Measurements from ENCODE around the gene SIRPA. TPM values are rescaled to one million over a fixed set of nuclear protein-coding genes. Genes with fewer than 3 reads are reported as not detected.
"Not testable (repeated sequence)": the region's sequence is repeated elsewhere in the genome, so short reads cannot be mapped to it uniquely, and the experiment has no call there.

SIRPA gene
- polyA plus RNA-seq, 3 donors from 2014 or later = 0.29 to 0.39 TPM; not detected in 1

- Mint-ChIP-seq H3K27ac (no peak overlapping the region), H3K4me1 (no peaks in the 10 kb centered on the region), H3K36me3 (no peaks in the 10 kb centered on the region), H3K27me3 (ENCODE audit: low read depth in 3 of 3) (peaks cover 0 to 4% (median 3%) of the 10 kb centered on the region in 3 donors), H3K9me3 (no peaks in the 10 kb centered on the region), H3K4me3 (no peak overlapping the region)
- no peak for DNase-seq
Measured at GRCh38 chr20:1912646-1913045, 17.4 kb downstream of the SIRPA start.

- H3K27me3 Mint-ChIP-seq (ENCODE audit: low read depth in 3 of 3); H3K4me1 Mint-ChIP-seq; H3K4me3 Mint-ChIP-seq; H3K9me3 Mint-ChIP-seq; DNase-seq; H3K36me3 Mint-ChIP-seq; H3K27ac Mint-ChIP-seq: not testable (repeated sequence)
Measured at GRCh38 chr20:1915233-1915632, 20.0 kb downstream of the SIRPA start.

GRCh38 chr20:1915725-1916124, 20.5 kb downstream of the SIRPA start:
- Mint-ChIP-seq H3K27me3 (ENCODE audit: low read depth in 3 of 3) (peaks cover 0 to 3% (median 2%) of the 10 kb centered on the region in 3 donors), H3K36me3 (no peaks in the 10 kb centered on the region), H3K4me3 (no peak overlapping the region), H3K9me3 (no peaks in the 10 kb centered on the region), H3K4me1 (no peaks in the 10 kb centered on the region), H3K27ac (no peak overlapping the region)
- no peak for DNase-seq

- Mint-ChIP-seq H3K36me3 (no peaks in the 10 kb centered on the region), H3K9me3 (no peaks in the 10 kb centered on the region), H3K4me1 (no peaks in the 10 kb centered on the region), H3K4me3 (no peak overlapping the region), H3K27ac (no peak overlapping the region), H3K27me3 (ENCODE audit: low read depth in 3 of 3) (peaks cover 0 to 3% (median 2%) of the 10 kb centered on the region in 3 donors)
- no peak for DNase-seq
Measured at GRCh38 chr20:1917786-1918185, 22.6 kb downstream of the SIRPA start.

- H3K36me3 Mint-ChIP-seq = no peaks in the 10 kb centered on the region
- H3K4me1 Mint-ChIP-seq = no peaks in the 10 kb centered on the region
- DNase-seq = no peak
- H3K9me3 Mint-ChIP-seq = no peaks in the 10 kb centered on the region
- no peak overlapping the region for H3K27ac Mint-ChIP-seq
- H3K4me3 Mint-ChIP-seq = no peak overlapping the region
- H3K27me3 Mint-ChIP-seq (ENCODE audit: low read depth in 3 of 3) = peaks cover 0 to 3% (median 2%) of the 10 kb centered on the region in 3 donors
Measured at GRCh38 chr20:1918491-1919165, 23.4 kb downstream of the SIRPA start.

GRCh38 chr20:1920252-1920651, 25.0 kb downstream of the SIRPA start:
- DNase-seq = no peak
- H3K27ac Mint-ChIP-seq = no peak overlapping the region
- no peaks in the 10 kb centered on the region for H3K36me3 Mint-ChIP-seq
- H3K4me1 Mint-ChIP-seq = no peaks in the 10 kb centered on the region
- no peak overlapping the region for H3K4me3 Mint-ChIP-seq
- no peaks in the 10 kb centered on the region for H3K9me3 Mint-ChIP-seq
- H3K27me3 Mint-ChIP-seq (ENCODE audit: low read depth in 3 of 3) = peaks cover 0 to 4% (median 2%) of the 10 kb centered on the region in 3 donors

GRCh38 chr20:1920826-1921225, 25.6 kb downstream of the SIRPA start:
- peaks cover 0 to 2% (median 2%) of the 10 kb centered on the region in 3 donors for H3K27me3 Mint-ChIP-seq (ENCODE audit: low read depth in 3 of 3)
- no peak overlapping the region for H3K4me3 Mint-ChIP-seq
- H3K36me3 Mint-ChIP-seq = no peaks in the 10 kb centered on the region
- H3K9me3 Mint-ChIP-seq = no peaks in the 10 kb centered on the region
- H3K27ac Mint-ChIP-seq = no peak overlapping the region
- no peaks in the 10 kb centered on the region for H3K4me1 Mint-ChIP-seq
- no peak for DNase-seq

GRCh38 chr20:1921985-1922384, 26.8 kb downstream of the SIRPA start:
- H3K4me1 Mint-ChIP-seq; H3K9me3 Mint-ChIP-seq; DNase-seq; H3K36me3 Mint-ChIP-seq; H3K4me3 Mint-ChIP-seq; H3K27me3 Mint-ChIP-seq (ENCODE audit: low read depth in 3 of 3); H3K27ac Mint-ChIP-seq: not testable (repeated sequence)

GRCh38 chr20:1922786-1923185, 27.6 kb downstream of the SIRPA start:
- H3K9me3 Mint-ChIP-seq = no peaks in the 10 kb centered on the region
- no peak for DNase-seq
- no peaks in the 10 kb centered on the region for H3K36me3 Mint-ChIP-seq
- H3K4me3 Mint-ChIP-seq = no peak overlapping the region
- peaks cover 0 to 4% (median 2%) of the 10 kb centered on the region in 3 donors for H3K27me3 Mint-ChIP-seq (ENCODE audit: low read depth in 3 of 3)
- no peak overlapping the region for H3K27ac Mint-ChIP-seq
- H3K4me1 Mint-ChIP-seq = no peaks in the 10 kb centered on the region

GRCh38 chr20:1924910-1925861, 30.0 kb downstream of the SIRPA start:
- H3K9me3 Mint-ChIP-seq = no peaks in the 10 kb centered on the region
- H3K36me3 Mint-ChIP-seq = no peaks in the 10 kb centered on the region
- no peaks in the 10 kb centered on the region for H3K4me1 Mint-ChIP-seq
- peaks cover 0 to 7% (median 4%) of the 10 kb centered on the region in 3 donors for H3K27me3 Mint-ChIP-seq (ENCODE audit: low read depth in 3 of 3)
- H3K27ac Mint-ChIP-seq = no peak overlapping the region
- no peak for DNase-seq
- H3K4me3 Mint-ChIP-seq = no peak overlapping the region

- Mint-ChIP-seq H3K4me1 (no peaks in the 10 kb centered on the region), H3K27me3 (ENCODE audit: low read depth in 3 of 3) (peaks cover 0 to 7% (median 4%) of the 10 kb centered on the region in 3 donors), H3K4me3 (no peak overlapping the region), H3K27ac (no peak overlapping the region), H3K36me3 (no peaks in the 10 kb centered on the region), H3K9me3 (no peaks in the 10 kb centered on the region)
- no peak for DNase-seq
Measured at GRCh38 chr20:1926237-1926636, 31.0 kb downstream of the SIRPA start.

GRCh38 chr20:1927217-1927616, 32.0 kb downstream of the SIRPA start:
- Mint-ChIP-seq H3K4me1 (no peaks in the 10 kb centered on the region), H3K9me3 (no peaks in the 10 kb centered on the region), H3K27ac (no peak overlapping the region), H3K27me3 (ENCODE audit: low read depth in 3 of 3) (peaks cover 0 to 7% (median 6%) of the 10 kb centered on the region in 3 donors), H3K4me3 (no peak overlapping the region), H3K36me3 (no peaks in the 10 kb centered on the region)
- DNase-seq = no peak

- Mint-ChIP-seq H3K4me1 (no peaks in the 10 kb centered on the region), H3K27ac (no peak overlapping the region), H3K27me3 (ENCODE audit: low read depth in 3 of 3) (peaks cover 0 to 7% (median 6%) of the 10 kb centered on the region in 3 donors), H3K4me3 (no peak overlapping the region), H3K9me3 (no peaks in the 10 kb centered on the region), H3K36me3 (no peaks in the 10 kb centered on the region)
- no peak for DNase-seq
Measured at GRCh38 chr20:1928154-1928553, 32.9 kb downstream of the SIRPA start.

GRCh38 chr20:1928782-1929181, 33.6 kb downstream of the SIRPA start:
- H3K27me3 Mint-ChIP-seq (ENCODE audit: low read depth in 3 of 3) = peaks cover 0 to 7% (median 6%) of the 10 kb centered on the region in 3 donors
- H3K9me3 Mint-ChIP-seq = no peaks in the 10 kb centered on the region
- H3K4me1 Mint-ChIP-seq = no peaks in the 10 kb centered on the region
- DNase-seq = no peak
- no peak overlapping the region for H3K27ac Mint-ChIP-seq
- no peak overlapping the region for H3K4me3 Mint-ChIP-seq
- H3K36me3 Mint-ChIP-seq = no peaks in the 10 kb centered on the region
